ENCODE measurements around the gene GET4.

The GET4 gene

GRCh38 chr7:911791-912480 is 35.6 kb downstream of the GET4 start:
- Histone ChIP-seq H3K27me3 (ENCODE audit: low read depth, low read length) (no peaks in the 10 kb centered on the region), H3K4me2 (ENCODE audit: low read length) (no peak overlapping the region), H3K36me3 (replicated peaks; ENCODE audit: low read depth, low read length) (no peaks in the 10 kb centered on the region), H3K9me3 (ENCODE audit: insufficient read depth, low read length) (no peaks in the 10 kb centered on the region), H3K9ac (ENCODE audit: low read length) (no peak overlapping the region), H2AFZ (ENCODE audit: low read depth, low read length) (no peak overlapping the region), H3K4me3 (ENCODE audit: low read length) (no peak overlapping the region), H3K4me1 (ENCODE audit: low read length) (peaks cover 10% of the 10 kb centered on the region), H4K20me1 (ENCODE audit: insufficient read depth, low read length) (no peaks in the 10 kb centered on the region), H3K27ac (ENCODE audit: low read length) (no peak overlapping the region), H3K79me2 (ENCODE audit: low read length) (no peaks in the 10 kb centered on the region)
- TF ChIP-seq CTCF (IDR thresholded peaks at IDR 0.05; ENCODE audit: low read depth, low read length) (no peak), EZH2phosphoT487 (IDR thresholded peaks at IDR 0.05; ENCODE audit: low read depth) (no peak)

DNA sequence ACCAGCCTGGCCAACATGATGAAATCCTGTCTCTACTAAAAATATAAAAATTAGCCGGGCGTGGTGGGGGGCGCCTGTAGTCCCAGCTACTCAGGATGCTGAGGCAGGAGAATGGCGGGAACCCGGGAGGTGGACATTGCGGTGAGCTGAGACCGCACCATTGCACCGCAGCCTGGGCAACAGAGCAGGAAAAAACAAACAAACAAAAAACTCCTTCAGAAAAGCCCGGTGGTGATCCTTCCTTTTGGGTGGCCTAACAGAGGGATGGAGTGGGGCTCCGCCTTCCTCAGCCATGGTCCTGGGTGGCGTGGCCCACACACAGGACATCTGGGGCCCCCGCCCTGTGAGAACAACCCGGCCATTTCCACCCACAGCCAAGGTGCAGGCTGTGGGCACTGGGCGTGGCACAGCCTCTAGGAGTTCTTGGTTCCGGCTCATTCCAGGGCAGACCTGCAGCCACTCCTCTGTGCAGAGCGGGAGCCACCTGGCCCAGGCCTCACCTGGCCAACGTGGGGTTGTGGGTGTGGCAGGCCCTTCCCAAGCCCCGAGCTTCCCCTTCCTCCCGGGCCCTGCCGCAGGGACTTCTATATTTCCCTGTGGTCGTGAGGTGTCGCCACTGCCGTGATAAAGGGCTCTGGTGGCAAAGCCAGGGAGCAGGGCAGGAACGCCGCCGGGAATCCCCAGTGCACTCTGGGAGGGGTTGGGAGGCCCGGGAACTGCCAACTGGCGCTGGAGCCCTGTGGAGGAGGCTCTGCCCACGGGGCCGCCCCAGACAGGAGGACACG is 37.6 kb downstream of the GET4 start:
- Histone ChIP-seq H3K27me3 (ENCODE audit: low read depth, low read length) (no peaks in the 10 kb centered on the region), H2AFZ (ENCODE audit: low read depth, low read length) (no peak overlapping the region), H3K36me3 (replicated peaks; ENCODE audit: low read depth, low read length) (no peaks in the 10 kb centered on the region), H3K79me2 (ENCODE audit: low read length) (no peaks in the 10 kb centered on the region), H3K9ac (ENCODE audit: low read length) (no peak overlapping the region), H3K4me3 (ENCODE audit: low read length) (no peak overlapping the region), H4K20me1 (ENCODE audit: insufficient read depth, low read length) (no peaks in the 10 kb centered on the region), H3K27ac (ENCODE audit: low read length) (no peak overlapping the region), H3K9me3 (ENCODE audit: insufficient read depth, low read length) (no peaks in the 10 kb centered on the region), H3K4me2 (ENCODE audit: low read length) (no peak overlapping the region), H3K4me1 (ENCODE audit: low read length) (peaks cover 10% of the 10 kb centered on the region)
- TF ChIP-seq CTCF (IDR thresholded peaks at IDR 0.05; ENCODE audit: low read depth, low read length) (0 out of 2 replicates have a peak, but pooled peaks have one; percentile 3), EZH2phosphoT487 (IDR thresholded peaks at IDR 0.05; ENCODE audit: low read depth) (no peak)

DNA sequence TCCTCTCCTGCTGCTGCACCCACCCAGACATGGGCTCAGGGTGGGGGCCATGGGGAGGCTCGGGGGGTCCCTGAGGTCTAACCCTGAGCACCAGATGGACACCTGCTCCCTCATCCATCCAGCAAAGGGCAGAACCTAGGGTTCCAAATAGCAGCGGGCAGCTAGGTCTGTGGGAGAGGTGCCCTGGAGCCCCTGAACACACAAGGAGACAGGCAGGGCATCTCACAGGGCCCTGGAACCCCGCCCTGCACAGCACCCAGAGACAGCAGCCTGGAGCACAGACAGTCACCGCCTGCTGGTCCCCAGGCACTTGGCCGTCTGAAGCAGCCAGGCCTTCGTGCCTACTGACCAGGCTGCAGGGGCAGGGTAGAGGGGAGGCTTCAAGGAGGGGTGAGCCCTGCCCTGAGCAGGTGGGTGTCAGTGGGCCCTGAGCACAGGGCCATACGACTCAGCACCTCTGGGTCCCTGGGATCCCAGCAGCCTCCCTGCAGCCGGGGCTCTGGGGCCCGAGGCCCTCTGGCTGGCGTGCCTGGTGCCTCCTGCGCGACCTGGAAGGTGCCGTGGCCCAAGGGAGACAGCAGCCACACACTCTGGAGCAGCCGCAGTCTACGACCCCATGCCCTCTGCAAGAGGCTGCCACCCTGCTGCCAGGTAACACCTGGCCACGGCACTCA is 38.3 kb downstream of the GET4 start:
- Histone ChIP-seq H3K4me3 (ENCODE audit: low read length) (no peak overlapping the region), H3K27ac (ENCODE audit: low read length) (no peak overlapping the region), H3K4me1 (ENCODE audit: low read length) (peaks cover 9% of the 10 kb centered on the region), H3K79me2 (ENCODE audit: low read length) (no peaks in the 10 kb centered on the region), H3K4me2 (ENCODE audit: low read length) (no peak overlapping the region), H3K27me3 (ENCODE audit: low read depth, low read length) (no peaks in the 10 kb centered on the region), H4K20me1 (ENCODE audit: insufficient read depth, low read length) (no peaks in the 10 kb centered on the region), H3K36me3 (replicated peaks; ENCODE audit: low read depth, low read length) (no peaks in the 10 kb centered on the region), H3K9me3 (ENCODE audit: insufficient read depth, low read length) (no peaks in the 10 kb centered on the region), H2AFZ (ENCODE audit: low read depth, low read length) (no peak overlapping the region), H3K9ac (ENCODE audit: low read length) (no peak overlapping the region)
- TF ChIP-seq EZH2phosphoT487 (IDR thresholded peaks at IDR 0.05; ENCODE audit: low read depth) (no peak), CTCF (IDR thresholded peaks at IDR 0.05; ENCODE audit: low read depth, low read length) (no peak)
